Activated CD8-positive, alpha-beta memory T cell treated with anti-CD3 and anti-CD28 coated beads, Interleukin-2, amount 10 ng/mL, durations not matched to agents 7 days and 5 days (primary cell): Measurements from ENCODE around the gene NAA38. TPM values are rescaled to one million over a fixed set of nuclear protein-coding genes. Genes with fewer than 3 reads are reported as not detected.

Experiments
- ATAC-seq: fragments of 150-1000 bp; cut with Tn5 transposase; one replicate; pipeline ENCODE4 v1.10.0; 2021; ENCODE audit warnings: moderate library complexity
- CTCF ChIA-PET: fragments of 350-600 bp; sonication (Branson Sonifier 250); formaldehyde crosslinking; loops from one replicate; lab custom pipeline; 2021; ENCODE audit warnings: antibody characterized with exemption; lab: Charles Lee
- DNase-seq: peaks from one replicate; pipeline ENCODE4 v3.0.0-alpha.2; 2020
- H3K27ac Mint-ChIP-seq: one replicate; pipeline ENCODE4 v1.8.0; 2021; ENCODE audit warnings: mild to moderate bottlenecking, mixed read lengths
- H3K27me3 Mint-ChIP-seq: one replicate; pipeline ENCODE4 v1.8.0; 2021; ENCODE audit warnings: mixed read lengths
- H3K36me3 Mint-ChIP-seq: one replicate; pipeline ENCODE4 v1.8.0; 2021; ENCODE audit warnings: mild to moderate bottlenecking, mixed read lengths
- H3K4me1 Mint-ChIP-seq: one replicate; pipeline ENCODE4 v1.8.0; 2021; ENCODE audit warnings: mixed read lengths
- H3K4me3 Mint-ChIP-seq: one replicate; pipeline ENCODE4 v1.8.0; 2021; ENCODE audit warnings: mild to moderate bottlenecking, moderate library complexity, mixed read lengths
- H3K9me3 Mint-ChIP-seq: one replicate; pipeline ENCODE4 v1.8.0; 2022; ENCODE audit warnings: low read depth, mixed read lengths
- total RNA-seq, 2 experiments: library from RNA; stranded (reverse); gene quantifications; one replicate each; pipeline ENCODE4 v1.2.3, GENCODE V29; 2021

Gene NAA38
- total RNA-seq, 2 experiments from 2014 or later = 86.0 to 95.8 TPM

DNA sequence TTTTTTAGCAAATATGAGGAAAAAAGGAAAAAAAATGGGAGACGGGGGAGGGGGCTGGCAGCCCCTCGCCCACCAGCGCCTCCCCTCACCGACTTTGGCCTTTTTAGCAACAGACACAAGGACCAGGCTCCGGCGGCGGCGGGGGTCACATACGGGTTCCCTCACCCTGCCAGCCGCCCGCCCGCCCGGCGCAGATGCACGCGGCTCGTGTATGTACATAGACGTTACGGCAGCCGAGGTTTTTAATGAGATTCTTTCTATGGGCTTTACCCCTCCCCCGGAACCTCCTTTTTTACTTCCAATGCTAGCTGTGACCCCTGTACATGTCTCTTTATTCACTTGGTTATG is 3.7 kb downstream of the NAA38 start:
- CTCF ChIA-PET = interaction anchor here (0.6 to 1.0 kb wide), 3 partner anchors 16 to 29 kb away, joined by 3 to 4 read pairs (median 3); no protein-coding TSS in a partner anchor
- Mint-ChIP-seq H3K4me1 (peaks cover 45% of the 10 kb centered on the region), H3K9me3 (no peaks in the 10 kb centered on the region), H3K4me3 (no peak overlapping the region), H3K27me3 (no peaks in the 10 kb centered on the region), H3K36me3 (peaks cover 2% of the 10 kb centered on the region), H3K27ac (no peak overlapping the region)
- ATAC-seq (no peak), DNase-seq (no peak)

DNA sequence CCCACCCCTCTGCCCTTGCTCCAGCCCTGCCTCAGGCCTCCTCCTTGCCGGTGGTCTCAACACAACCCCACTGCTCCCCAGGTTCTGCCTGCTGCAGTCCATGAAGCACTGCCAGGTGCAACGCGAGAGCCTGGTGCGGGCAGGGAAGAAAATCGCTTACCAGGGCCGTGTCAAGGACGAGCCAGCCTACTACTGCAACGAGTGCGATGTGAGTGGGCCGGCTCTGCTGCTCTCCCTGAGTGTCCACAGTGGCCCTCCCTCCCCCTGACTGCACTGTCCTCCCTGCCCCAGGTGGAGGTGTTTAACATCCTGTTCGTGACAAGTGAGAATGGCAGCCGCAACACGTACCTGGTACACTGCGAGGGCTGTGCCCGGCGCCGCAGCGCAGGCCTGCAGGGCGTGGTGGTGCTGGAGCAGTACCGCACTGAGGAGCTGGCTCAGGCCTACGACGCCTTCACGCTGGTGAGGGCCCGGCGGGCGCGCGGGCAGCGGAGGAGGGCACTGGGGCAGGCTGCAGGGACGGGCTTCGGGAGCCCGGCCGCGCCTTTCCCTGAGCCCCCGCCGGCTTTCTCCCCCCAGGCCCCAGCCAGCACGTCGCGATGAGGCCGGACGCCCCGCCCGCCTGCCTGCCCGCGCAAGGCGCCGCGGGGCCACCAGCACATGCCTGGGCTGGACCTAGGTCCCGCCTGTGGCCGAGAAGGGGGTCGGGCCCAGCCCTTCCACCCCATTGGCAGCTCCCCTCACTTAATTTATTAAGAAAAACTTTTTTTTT is 4.3 kb downstream of the NAA38 start:
- Mint-ChIP-seq H3K9me3 (no peaks in the 10 kb centered on the region), H3K27me3 (no peaks in the 10 kb centered on the region), H3K4me3 (no peak overlapping the region), H3K36me3 (peaks cover 2% of the 10 kb centered on the region), H3K27ac (no peak overlapping the region), H3K4me1 (peaks cover 48% of the 10 kb centered on the region)
- ATAC-seq = no peak
- CTCF ChIA-PET = interaction anchor here (0.6 to 1.0 kb wide), 3 partner anchors 17 to 28 kb away, joined by 3 to 4 read pairs (median 3); no protein-coding TSS in a partner anchor
- DNase-seq = peak; percentile 40

DNA sequence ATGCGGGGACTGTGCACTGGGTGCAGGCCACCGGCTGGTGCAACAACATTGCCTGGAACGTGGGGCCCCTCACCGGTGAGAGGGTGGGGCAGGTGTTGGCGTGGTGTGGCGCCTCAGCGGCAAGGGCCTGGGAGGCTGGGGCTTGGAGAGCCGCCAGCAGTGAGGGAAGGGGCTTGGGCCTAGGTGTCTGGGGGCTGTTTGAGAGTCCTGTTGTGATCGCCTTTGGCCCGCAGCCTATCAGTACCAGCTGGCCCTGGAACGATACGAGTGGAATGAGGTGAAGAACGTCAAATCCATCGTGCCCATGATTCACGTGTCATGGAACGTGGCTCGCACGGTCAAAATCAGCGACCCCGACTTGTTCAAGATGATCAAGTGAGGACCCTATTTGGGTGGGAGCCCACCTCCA is 5.1 kb downstream of the NAA38 start:
- H3K4me3 Mint-ChIP-seq = peak overlapping the region; percentile 89
- CTCF ChIA-PET = interaction anchor here (1.0 to 1.8 kb wide), 2 partner anchors 27 to 31 kb away, joined by 5 to 6 read pairs; no protein-coding TSS in a partner anchor
- peaks cover 2% of the 10 kb centered on the region for H3K36me3 Mint-ChIP-seq
- H3K4me1 Mint-ChIP-seq = peaks cover 48% of the 10 kb centered on the region
- H3K9me3 Mint-ChIP-seq = no peaks in the 10 kb centered on the region
- ATAC-seq (no peak), DNase-seq (no peak)
- H3K27me3 Mint-ChIP-seq = no peaks in the 10 kb centered on the region
- peak overlapping the region; percentile 66 for H3K27ac Mint-ChIP-seq

DNA sequence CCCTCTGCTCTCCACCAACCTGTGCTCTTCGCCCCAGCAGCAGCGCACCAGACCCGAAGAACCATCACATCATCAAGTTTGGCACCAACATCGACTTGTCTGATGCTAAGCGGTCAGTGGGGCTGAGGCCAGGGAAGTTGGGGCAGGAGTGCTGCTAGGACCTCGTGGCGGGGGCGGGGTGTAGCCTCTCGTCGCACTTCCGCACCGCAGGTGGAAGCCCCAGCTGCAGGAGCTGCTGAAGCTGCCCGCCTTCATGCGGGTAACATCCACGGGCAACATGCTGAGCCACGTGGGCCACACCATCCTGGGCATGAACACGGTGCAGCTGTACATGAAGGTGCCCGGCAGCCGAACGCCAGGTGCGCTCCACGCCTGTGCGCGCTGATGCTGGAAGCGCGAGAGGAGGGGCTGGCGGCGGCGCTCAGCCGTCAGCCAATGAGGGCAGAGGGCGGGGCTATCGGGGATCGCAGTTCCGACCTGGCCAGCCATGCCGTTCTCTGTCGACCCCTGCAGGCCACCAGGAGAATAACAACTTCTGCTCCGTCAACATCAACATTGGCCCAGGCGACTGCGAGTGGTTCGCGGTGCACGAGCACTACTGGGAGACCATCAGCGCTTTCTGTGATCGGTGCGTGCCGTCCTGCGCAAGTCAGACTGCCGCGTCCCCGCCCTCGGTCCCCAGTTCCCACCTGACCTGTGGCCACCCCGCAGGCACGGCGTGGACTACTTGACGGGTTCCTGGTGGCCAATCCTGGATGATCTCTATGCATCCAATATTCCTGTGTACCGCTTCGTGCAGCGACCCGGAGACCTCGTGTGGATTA is 5.7 kb downstream of the NAA38 start:
- no peaks in the 10 kb centered on the region for H3K9me3 Mint-ChIP-seq
- H3K36me3 Mint-ChIP-seq = peaks cover 2% of the 10 kb centered on the region
- H3K27ac Mint-ChIP-seq = peak overlapping the region; percentile 66
- peak overlapping the region; percentile 89 for H3K4me3 Mint-ChIP-seq
- CTCF ChIA-PET = interaction anchor here (0.6 to 2.9 kb wide), 11 partner anchors 14 to 209 kb away, joined by 3 to 30 read pairs (median 5); partner anchors contain the start of genes KDM6B and TP53
- no peaks in the 10 kb centered on the region for H3K27me3 Mint-ChIP-seq
- H3K4me1 Mint-ChIP-seq = peaks cover 48% of the 10 kb centered on the region
- peak; percentile 93 for ATAC-seq
- peak; percentile 96 for DNase-seq

DNA sequence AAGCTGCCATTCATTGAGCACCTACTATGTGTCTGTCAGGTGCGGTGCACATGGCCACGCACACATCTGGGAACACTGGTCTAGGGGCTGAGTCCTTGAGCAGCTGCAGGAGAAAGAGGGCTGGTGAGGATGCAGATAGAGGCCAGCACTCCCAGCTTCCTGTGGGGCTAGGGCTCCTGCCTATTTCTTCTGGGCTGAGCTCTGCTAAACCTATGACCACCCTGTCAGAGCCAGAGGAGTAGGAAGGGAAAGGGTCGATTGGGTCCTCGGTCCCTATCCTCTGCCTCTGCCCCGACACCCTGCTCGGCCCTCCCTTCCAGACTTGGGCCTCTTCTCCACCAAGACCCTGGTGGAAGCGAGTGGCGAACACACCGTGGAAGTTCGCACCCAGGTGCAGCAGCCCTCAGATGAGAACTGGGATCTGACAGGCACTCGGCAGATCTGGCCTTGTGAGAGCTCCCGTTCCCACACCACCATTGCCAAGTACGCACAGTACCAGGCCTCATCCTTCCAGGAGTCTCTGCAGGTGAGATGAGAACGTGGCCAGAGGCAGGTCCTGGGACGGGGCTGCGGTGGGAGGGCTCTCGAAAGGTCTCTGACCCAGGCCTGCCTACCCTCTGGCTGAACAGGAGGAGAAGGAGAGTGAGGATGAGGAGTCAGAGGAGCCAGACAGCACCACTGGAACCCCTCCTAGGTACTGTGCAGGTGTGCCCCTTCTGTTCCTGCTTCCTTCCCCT is 6.5 kb downstream of the NAA38 start:
- Mint-ChIP-seq H3K4me1 (peaks cover 47% of the 10 kb centered on the region), H3K27me3 (no peaks in the 10 kb centered on the region), H3K36me3 (peaks cover 2% of the 10 kb centered on the region), H3K27ac (peak overlapping the region; percentile 58), H3K9me3 (no peaks in the 10 kb centered on the region), H3K4me3 (peak overlapping the region; percentile 89)
- CTCF ChIA-PET = interaction anchor here (0.6 to 2.9 kb wide), 12 partner anchors 12 to 210 kb away, joined by 3 to 30 read pairs (median 4); partner anchors contain the start of genes KDM6B and TP53
- ATAC-seq = no peak
- no peak for DNase-seq

DNA sequence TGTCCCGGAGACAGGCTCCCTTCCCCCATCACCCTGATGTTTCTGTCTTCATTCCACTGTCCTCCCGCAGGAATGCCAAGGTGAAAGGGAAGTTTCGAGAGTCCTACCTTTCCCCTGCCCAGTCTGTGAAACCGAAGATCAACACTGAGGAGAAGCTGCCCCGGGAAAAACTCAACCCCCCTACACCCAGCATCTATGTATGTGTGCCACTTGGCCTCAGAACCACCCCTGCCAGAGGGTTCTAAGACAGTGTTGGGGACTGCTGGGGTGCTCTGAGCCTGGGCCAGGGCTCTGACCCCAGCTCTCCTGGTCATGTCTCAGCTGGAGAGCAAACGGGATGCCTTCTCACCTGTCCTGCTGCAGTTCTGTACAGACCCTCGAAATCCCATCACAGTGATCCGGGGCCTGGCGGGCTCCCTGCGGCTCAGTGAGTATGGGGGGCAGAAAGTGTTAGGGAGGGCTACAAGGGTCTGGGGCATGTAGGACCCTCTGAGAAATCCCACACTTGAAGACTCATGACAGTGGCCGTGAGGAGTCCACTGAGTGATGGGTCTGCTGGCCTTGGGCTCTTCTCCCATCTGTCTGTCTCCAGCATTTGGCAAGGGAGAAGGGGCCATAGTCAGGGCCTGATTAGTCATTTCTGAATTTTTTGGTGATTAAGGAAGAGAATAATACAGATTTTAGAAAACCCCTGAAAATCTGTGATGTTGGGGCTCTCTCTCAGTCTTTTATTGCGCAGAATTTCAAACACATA is 7.4 kb downstream of the NAA38 start:
- H3K4me3 Mint-ChIP-seq = no peak overlapping the region
- no peaks in the 10 kb centered on the region for H3K27me3 Mint-ChIP-seq
- H3K27ac Mint-ChIP-seq = no peak overlapping the region
- H3K9me3 Mint-ChIP-seq = no peaks in the 10 kb centered on the region
- peaks cover 47% of the 10 kb centered on the region for H3K4me1 Mint-ChIP-seq
- no peak for ATAC-seq
- no peak for DNase-seq
- peaks cover 2% of the 10 kb centered on the region for H3K36me3 Mint-ChIP-seq
- CTCF ChIA-PET = interaction anchor here (1.0 to 2.9 kb wide), 7 partner anchors 12 to 140 kb away, joined by 3 to 30 read pairs (median 6); partner anchors contain the start of gene KDM6B

DNA sequence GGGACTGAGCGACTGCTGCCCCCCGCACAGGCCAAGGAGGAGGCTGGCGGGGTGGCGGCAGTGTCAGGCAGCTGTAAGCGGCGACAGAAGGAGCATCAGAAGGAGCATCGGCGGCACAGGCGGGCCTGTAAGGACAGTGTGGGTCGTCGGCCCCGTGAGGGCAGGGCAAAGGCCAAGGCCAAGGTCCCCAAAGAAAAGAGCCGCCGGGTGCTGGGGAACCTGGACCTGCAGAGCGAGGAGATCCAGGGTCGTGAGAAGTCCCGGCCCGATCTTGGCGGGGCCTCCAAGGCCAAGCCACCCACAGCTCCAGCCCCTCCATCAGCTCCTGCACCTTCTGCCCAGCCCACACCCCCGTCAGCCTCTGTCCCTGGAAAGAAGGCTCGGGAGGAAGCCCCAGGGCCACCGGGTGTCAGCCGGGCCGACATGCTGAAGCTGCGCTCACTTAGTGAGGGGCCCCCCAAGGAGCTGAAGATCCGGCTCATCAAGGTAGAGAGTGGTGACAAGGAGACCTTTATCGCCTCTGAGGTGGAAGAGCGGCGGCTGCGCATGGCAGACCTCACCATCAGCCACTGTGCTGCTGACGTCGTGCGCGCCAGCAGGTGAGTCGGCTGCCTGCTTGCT is 8.1 kb downstream of the NAA38 start:
- ATAC-seq (no peak), DNase-seq (no peak)
- Mint-ChIP-seq H3K27ac (no peak overlapping the region), H3K4me1 (peaks cover 47% of the 10 kb centered on the region), H3K9me3 (no peaks in the 10 kb centered on the region), H3K36me3 (peaks cover 2% of the 10 kb centered on the region), H3K27me3 (no peaks in the 10 kb centered on the region), H3K4me3 (no peak overlapping the region)
- CTCF ChIA-PET = interaction anchor here (0.6 to 2.9 kb wide), 4 partner anchors 14 to 140 kb away, joined by 3 to 14 read pairs (median 4); no protein-coding TSS in a partner anchor

DNA sequence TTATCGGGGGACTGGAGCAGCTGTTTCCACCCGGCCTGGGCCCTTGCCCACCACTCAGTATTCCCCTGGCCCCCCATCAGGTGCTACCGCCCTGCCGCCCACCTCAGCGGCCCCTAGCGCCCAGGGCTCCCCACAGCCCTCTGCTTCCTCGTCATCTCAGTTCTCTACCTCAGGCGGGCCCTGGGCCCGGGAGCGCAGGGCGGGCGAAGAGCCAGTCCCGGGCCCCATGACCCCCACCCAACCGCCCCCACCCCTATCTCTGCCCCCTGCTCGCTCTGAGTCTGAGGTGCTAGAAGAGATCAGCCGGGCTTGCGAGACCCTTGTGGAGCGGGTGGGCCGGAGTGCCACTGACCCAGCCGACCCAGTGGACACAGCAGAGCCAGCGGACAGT is 8.6 kb downstream of the NAA38 start:
- Mint-ChIP-seq H3K27me3 (no peaks in the 10 kb centered on the region), H3K4me3 (no peak overlapping the region), H3K27ac (no peak overlapping the region), H3K9me3 (no peaks in the 10 kb centered on the region), H3K36me3 (peaks cover under 1% of the 10 kb centered on the region), H3K4me1 (peaks cover 47% of the 10 kb centered on the region)
- DNase-seq = no peak
- no peak for ATAC-seq
- CTCF ChIA-PET = interaction anchor here (0.6 to 6.7 kb wide), 4 partner anchors 14 to 105 kb away, joined by 3 to 85 read pairs (median 4); partner anchors contain the start of gene KDM6B

DNA sequence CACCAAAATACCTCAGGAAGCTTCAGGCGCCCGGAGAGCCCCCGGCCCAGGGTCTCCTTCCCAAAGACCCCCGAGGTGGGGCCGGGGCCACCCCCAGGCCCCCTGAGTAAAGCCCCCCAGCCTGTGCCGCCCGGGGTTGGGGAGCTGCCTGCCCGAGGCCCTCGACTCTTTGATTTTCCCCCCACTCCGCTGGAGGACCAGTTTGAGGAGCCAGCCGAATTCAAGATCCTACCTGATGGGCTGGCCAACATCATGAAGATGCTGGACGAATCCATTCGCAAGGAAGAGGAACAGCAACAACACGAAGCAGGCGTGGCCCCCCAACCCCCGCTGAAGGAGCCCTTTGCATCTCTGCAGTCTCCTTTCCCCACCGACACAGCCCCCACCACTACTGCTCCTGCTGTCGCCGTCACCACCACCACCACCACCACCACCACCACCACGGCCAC is 9.2 kb downstream of the NAA38 start:
- Mint-ChIP-seq H3K4me3 (no peak overlapping the region), H3K27me3 (no peaks in the 10 kb centered on the region), H3K4me1 (peaks cover 47% of the 10 kb centered on the region), H3K27ac (no peak overlapping the region), H3K9me3 (no peaks in the 10 kb centered on the region), H3K36me3 (no peaks in the 10 kb centered on the region)
- ATAC-seq = no peak
- DNase-seq = no peak
- CTCF ChIA-PET = interaction anchor here (6.7 kb wide), 1 partner anchor 15 kb away, joined by 85 read pairs; the partner anchor contains the start of gene KDM6B

DNA sequence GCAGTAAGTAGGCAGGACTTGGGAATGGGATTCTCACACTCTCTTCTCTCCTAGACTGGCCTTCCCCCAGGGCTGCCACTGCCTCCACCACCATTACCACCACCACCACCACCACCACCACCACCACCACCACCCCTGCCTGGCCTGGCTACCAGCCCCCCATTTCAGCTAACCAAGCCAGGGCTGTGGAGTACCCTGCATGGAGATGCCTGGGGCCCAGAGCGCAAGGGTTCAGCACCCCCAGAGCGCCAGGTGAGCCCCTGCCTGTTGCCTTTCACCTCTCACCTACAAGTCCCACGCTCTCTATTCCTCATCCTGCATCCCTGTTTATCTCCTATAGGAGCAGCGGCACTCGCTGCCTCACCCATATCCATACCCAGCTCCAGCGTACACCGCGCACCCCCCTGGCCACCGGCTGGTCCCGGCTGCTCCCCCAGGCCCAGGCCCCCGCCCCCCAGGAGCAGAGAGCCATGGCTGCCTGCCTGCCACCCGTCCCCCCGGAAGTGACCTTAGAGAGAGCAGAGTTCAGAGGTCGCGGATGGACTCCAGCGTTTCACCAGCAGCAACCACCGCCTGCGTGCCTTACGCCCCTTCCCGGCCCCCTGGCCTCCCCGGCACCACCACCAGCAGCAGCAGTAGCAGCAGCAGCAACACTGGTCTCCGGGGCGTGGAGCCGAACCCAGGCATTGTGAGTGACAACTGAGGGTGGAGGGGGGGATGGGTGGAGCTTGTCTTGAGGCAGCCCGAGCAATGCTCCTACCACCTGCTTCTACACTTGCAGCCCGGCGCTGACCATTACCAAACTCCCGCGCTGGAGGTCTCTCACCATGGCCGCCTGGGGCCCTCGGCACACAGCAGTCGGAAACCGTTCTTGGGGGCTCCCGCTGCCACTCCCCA is 10.3 kb downstream of the NAA38 start:
- ATAC-seq = no peak
- Mint-ChIP-seq H3K27ac (no peak overlapping the region), H3K4me1 (peaks cover 39% of the 10 kb centered on the region), H3K27me3 (no peaks in the 10 kb centered on the region), H3K36me3 (no peaks in the 10 kb centered on the region), H3K4me3 (no peak overlapping the region), H3K9me3 (no peaks in the 10 kb centered on the region)
- CTCF ChIA-PET = interaction anchor here (6.7 kb wide), 1 partner anchor 14 kb away, joined by 85 read pairs; the partner anchor contains the start of gene KDM6B
- no peak for DNase-seq
